CD4-positive, CD25-positive, alpha-beta regulatory T cell (primary cell): ENCODE data around the gene LRRC43. TPM values are rescaled to one million over a fixed set of nuclear protein-coding genes. Genes with fewer than 3 reads are reported as not detected.

ENCODE experiments used
- ATAC-seq, 2 donors: fragments of 150-1000 bp; cut with Tn5 transposase; one replicate each; pipeline ENCODE4 v1.10.0; 2021; ENCODE audit warnings: low read depth in 2 of 2, moderate number of reproducible peaks in 2 of 2, moderate library complexity in 1 of 2
- DNase-seq, 3 donors: peaks; one replicate each; pipeline versions ENCODE4 v3.0.0 to v3.0.0-alpha.2; 2012 to 2022; ENCODE audit warnings: mixed read lengths in 1 of 3
- H3K27ac ChIP-seq: one replicate; pipeline ENCODE4 v1.7.0; 2013; ENCODE audit warnings: mild to moderate bottlenecking, low read length; ENCODE audit not compliant: insufficient read depth, poor library complexity, severe bottlenecking
- H3K27me3 ChIP-seq: one replicate; pipeline ENCODE4 v1.7.0; 2013; ENCODE audit warnings: low read length; ENCODE audit not compliant: control insufficient read depth, insufficient read depth
- H3K36me3 ChIP-seq: one replicate; pipeline ENCODE4 v1.7.0; 2013; ENCODE audit warnings: mild to moderate bottlenecking, low read length, moderate library complexity; ENCODE audit not compliant: control insufficient read depth, insufficient read depth
- H3K4me1 ChIP-seq: 2 replicates; pipeline ENCODE4 v1.7.0; 2013; ENCODE audit warnings: mild to moderate bottlenecking, low read length; ENCODE audit not compliant: insufficient read depth, control insufficient read depth, poor library complexity, severe bottlenecking
- H3K4me3 ChIP-seq: one replicate; pipeline ENCODE4 v1.7.0; 2013; ENCODE audit warnings: low read depth, mild to moderate bottlenecking, low read length, moderate library complexity
- H3K9me3 ChIP-seq, 2 experiments: 1 replicate in 1 of 2; 2 replicates in 1 of 2; pipeline ENCODE4 v1.7.0; 2013; ENCODE audit warnings: low read length in 2 of 2, mild to moderate bottlenecking in 1 of 2, moderate library complexity in 1 of 2; ENCODE audit not compliant: control insufficient read depth in 2 of 2
- H3K27ac Mint-ChIP-seq, 3 donors: one replicate each; pipeline ENCODE4 v1.8.0; 2020 to 2022; ENCODE audit warnings: mild to moderate bottlenecking in 3 of 3, mixed read lengths in 3 of 3, moderate library complexity in 2 of 3
- H3K27me3 Mint-ChIP-seq: one replicate; pipeline ENCODE4 v1.8.0; 2022; ENCODE audit warnings: mild to moderate bottlenecking, mixed read lengths
- H3K36me3 Mint-ChIP-seq: one replicate; pipeline ENCODE4 v1.8.0; 2020; ENCODE audit warnings: mixed read lengths
- H3K4me1 Mint-ChIP-seq, 4 donors: one replicate each; pipeline ENCODE4 v1.8.0; 2020 to 2022; ENCODE audit warnings: mixed read lengths in 4 of 4, mild to moderate bottlenecking in 1 of 4
- H3K4me3 Mint-ChIP-seq, 4 donors: one replicate each; pipeline ENCODE4 v1.8.0; 2020 to 2022; ENCODE audit warnings: mild to moderate bottlenecking in 4 of 4, mixed read lengths in 4 of 4, moderate library complexity in 3 of 4
- H3K9me3 Mint-ChIP-seq, 7 donors: one replicate each; pipeline ENCODE4 v1.8.0; 2020 to 2022; ENCODE audit warnings: mixed read lengths in 7 of 7, mild to moderate bottlenecking in 3 of 7, moderate library complexity in 2 of 7
- polyA plus RNA-seq, 4 donors: library from polyadenylated mRNA; unstranded; fragments of 300-500 nt; fragmentation: Illumina TruSeq; gene quantifications; one replicate each; pipeline ENCODE4 v1.2.3, GENCODE V29; 2021
- total RNA-seq: library from RNA; stranded (reverse); gene quantifications from one replicate; pipeline ENCODE4 v1.2.3, GENCODE V29; 2022

LRRC43 gene
- total and polyA plus RNA-seq, 5 donors from 2014 or later, result not detected

DNA sequence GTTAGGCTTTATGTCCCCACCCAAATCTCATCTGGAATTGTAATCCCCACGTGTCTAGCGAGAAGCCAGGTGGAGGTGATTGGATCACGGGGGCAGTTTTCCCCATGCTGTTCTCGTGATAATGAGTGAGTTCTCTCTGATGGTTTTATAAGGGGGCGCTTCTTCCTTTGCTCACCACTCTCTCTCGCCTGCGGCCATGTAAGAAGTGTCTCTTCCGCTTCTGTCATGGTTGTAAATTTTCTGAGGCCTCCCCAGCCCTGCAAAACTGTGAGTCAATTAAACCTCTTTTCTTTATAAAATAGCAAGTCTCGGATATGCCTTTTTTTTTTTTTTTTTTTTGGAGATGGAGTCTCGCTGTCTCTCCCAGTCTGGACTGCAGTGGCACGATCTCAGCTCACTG lies 22.2 kb upstream of the LRRC43 start:
- ATAC-seq, result no peak
- Mint-ChIP-seq H3K4me1 (peaks cover 0 to 5% (median 3%) of the 10 kb centered on the region in 4 donors), H3K9me3 (peaks cover 0 to 1% (median 0%) of the 10 kb centered on the region in 7 donors), H3K27me3 (peaks cover 11% of the 10 kb centered on the region), H3K27ac (no peak overlapping the region), H3K4me3 (no peak overlapping the region), H3K36me3 (no peaks in the 10 kb centered on the region)
- no peak for DNase-seq
- H3K27me3 ChIP-seq, result no peaks in the 10 kb centered on the region
- H3K36me3 ChIP-seq, result no peaks in the 10 kb centered on the region
- H3K4me1 ChIP-seq, result no peaks in the 10 kb centered on the region
- no peak overlapping the region for H3K4me3 ChIP-seq
- H3K27ac ChIP-seq, result no peak overlapping the region
- no peaks in the 10 kb centered on the region for H3K9me3 ChIP-seq

DNA sequence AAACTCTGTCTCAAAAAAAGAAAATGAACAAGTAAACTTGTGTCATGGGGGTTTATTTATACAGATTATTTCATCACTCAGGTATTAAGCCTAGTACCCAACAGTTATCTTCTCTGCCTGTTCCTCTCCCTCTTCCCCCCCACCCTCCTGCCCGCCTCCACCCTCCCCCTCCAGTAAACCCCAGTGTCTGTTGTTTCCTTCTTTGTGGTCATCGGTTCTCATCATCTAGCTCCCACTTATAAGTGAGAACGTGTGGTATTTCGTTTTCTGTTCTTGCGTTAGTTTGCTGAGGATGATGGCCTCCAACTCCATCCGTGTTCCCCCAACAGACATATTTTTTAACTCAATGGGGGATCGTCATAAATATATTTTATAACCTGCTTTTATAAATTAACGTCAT lies 21.2 kb upstream of the LRRC43 start:
- H3K27me3 Mint-ChIP-seq, result peaks cover 11% of the 10 kb centered on the region
- Histone ChIP-seq H3K27ac (no peak overlapping the region), H3K4me1 (peaks cover 2% of the 10 kb centered on the region), H3K27me3 (no peaks in the 10 kb centered on the region), H3K4me3 (no peak overlapping the region), H3K36me3 (no peaks in the 10 kb centered on the region), H3K9me3 (no peaks in the 10 kb centered on the region)
- H3K9me3 Mint-ChIP-seq, result peaks cover 0 to 1% (median 0%) of the 10 kb centered on the region in 7 donors
- H3K4me3 Mint-ChIP-seq, result no peak overlapping the region
- ATAC-seq, result no peak
- no peaks in the 10 kb centered on the region for H3K36me3 Mint-ChIP-seq
- DNase-seq, result peak in 1 of 3 donors; percentile 13
- peak overlapping the region in 1 of 3 donors; percentile 14 for H3K27ac Mint-ChIP-seq
- peaks cover 0 to 5% (median 3%) of the 10 kb centered on the region in 4 donors for H3K4me1 Mint-ChIP-seq

DNA sequence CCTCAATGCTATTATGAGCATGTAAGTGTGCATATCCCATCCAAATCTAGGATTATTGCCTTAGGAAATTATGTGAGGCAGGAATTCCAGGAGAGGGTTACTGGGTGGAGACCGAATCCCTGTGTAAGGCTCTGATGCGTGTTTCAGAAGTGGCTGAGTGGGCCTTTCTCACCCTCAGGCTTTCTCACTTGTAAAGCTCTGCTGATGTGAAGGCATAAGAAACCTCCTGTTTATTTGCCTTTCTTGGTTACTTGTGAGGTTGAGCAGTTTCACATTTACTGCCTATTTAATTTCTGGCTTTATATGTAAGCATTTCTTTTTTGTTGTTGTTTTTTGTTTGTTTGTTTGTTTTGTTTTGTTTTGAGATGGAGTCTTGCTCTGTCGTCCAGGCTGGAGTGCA lies 19.9 kb upstream of the LRRC43 start:
- Histone ChIP-seq H3K4me3 (no peak overlapping the region), H3K27me3 (no peaks in the 10 kb centered on the region), H3K4me1 (peaks cover 3% of the 10 kb centered on the region), H3K9me3 (no peaks in the 10 kb centered on the region), H3K27ac (no peak overlapping the region), H3K36me3 (no peaks in the 10 kb centered on the region)
- H3K27ac Mint-ChIP-seq, result no peak overlapping the region
- ATAC-seq (no peak), DNase-seq (no peak)
- peaks cover 17% of the 10 kb centered on the region for H3K27me3 Mint-ChIP-seq
- peaks cover 0 to 7% (median 4%) of the 10 kb centered on the region in 4 donors for H3K4me1 Mint-ChIP-seq
- peaks cover 0 to 1% (median 0%) of the 10 kb centered on the region in 7 donors for H3K9me3 Mint-ChIP-seq
- peak overlapping the region in 1 of 4 donors; percentile 10 for H3K4me3 Mint-ChIP-seq
- no peaks in the 10 kb centered on the region for H3K36me3 Mint-ChIP-seq

DNA sequence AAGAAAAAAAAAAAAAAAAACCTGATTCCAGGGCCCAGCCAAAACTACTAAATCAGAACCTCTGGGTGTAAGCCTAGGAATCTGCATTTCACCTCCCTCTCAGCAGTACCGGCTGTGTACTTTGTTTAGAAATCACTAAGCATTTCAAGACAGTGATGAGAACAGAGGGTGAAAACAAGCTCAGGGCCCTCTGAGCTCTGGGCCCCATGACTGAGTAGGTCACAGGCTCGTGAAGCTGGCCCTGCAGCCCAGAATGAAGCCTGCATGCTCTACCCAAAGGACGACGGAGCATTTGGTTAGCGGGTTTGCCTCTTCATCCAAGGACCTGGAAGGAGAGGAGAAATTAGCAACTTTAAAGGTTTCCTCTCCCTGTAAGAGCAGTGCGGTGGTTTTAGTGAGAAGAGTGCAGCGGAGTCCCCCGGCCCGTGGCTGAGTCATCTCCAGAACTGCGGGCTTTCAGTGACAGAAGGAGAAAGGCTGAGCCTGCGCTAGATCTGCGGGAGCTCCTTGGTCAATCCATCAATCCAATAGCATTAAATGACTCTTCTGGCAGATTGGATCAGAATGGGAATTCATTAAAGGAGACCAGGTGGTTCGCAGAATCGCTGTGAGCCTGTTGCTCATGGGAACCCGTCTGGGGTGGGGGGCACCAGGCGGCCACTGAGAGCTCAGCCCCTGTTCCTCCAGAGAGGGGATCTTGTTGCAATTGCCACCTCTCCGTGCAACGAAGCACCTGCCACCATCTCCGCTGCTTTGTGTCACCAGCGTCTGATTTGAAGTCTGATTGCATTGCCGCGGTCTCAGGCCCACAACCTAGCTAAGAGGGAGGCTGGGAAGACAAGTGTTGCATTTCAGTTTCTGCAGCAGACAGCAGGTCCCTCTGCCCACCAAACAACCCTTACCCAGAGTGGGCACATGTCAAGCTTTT lies 16.2 kb upstream of the LRRC43 start:
- H3K9me3 ChIP-seq, result no peaks in the 10 kb centered on the region
- H3K27ac ChIP-seq, result no peak overlapping the region
- no peak overlapping the region for H3K4me3 ChIP-seq
- peaks cover 16% of the 10 kb centered on the region for H3K27me3 Mint-ChIP-seq
- H3K36me3 ChIP-seq, result no peaks in the 10 kb centered on the region
- ATAC-seq (peak; percentile 47 to 52), DNase-seq (peak in 1 of 3 donors; percentile 23)
- H3K27ac Mint-ChIP-seq, result no peak overlapping the region
- no peak overlapping the region for H3K4me3 Mint-ChIP-seq
- H3K9me3 Mint-ChIP-seq, result no peaks in the 10 kb centered on the region
- H3K27me3 ChIP-seq, result no peaks in the 10 kb centered on the region
- H3K36me3 Mint-ChIP-seq, result no peaks in the 10 kb centered on the region
- peaks cover 0 to 7% (median 3%) of the 10 kb centered on the region in 4 donors for H3K4me1 Mint-ChIP-seq
- H3K4me1 ChIP-seq, result peaks cover 3% of the 10 kb centered on the region

DNA sequence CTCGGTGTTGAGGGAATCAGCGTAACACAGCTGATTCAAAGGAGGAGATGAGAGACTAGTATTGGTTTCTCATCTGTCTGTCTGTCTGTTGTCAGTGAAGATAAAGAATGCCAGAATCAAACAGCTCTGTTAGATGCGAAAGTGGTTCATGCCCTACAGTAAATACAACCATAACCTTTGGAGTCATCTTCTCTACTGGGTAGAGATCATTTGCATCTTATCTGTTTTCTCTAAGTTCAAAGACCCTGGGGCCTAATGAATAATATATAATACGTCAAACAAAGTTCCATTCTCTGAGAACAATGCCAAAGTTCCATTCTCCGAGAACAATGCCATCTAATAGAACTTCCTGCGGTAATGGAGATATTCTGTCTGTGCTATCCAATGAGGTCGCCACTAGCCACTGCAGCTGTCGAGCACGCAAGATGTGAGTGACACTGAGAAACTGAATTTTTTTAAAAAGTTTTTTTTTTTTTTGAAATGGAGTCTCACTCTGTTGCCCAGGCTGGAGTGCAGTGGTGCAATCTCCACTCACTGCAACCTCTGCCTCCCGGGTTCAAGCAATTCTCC lies 15.5 kb upstream of the LRRC43 start:
- H3K27ac ChIP-seq, result no peak overlapping the region
- Mint-ChIP-seq H3K27me3 (peaks cover 10% of the 10 kb centered on the region), H3K9me3 (no peaks in the 10 kb centered on the region), H3K36me3 (no peaks in the 10 kb centered on the region), H3K27ac (peak overlapping the region in 1 of 3 donors; percentile 32), H3K4me1 (peaks cover 0 to 3% (median 0%) of the 10 kb centered on the region in 4 donors), H3K4me3 (no peak overlapping the region)
- H3K4me3 ChIP-seq, result no peak overlapping the region
- H3K4me1 ChIP-seq, result peaks cover 3% of the 10 kb centered on the region
- DNase-seq (no peak), ATAC-seq (no peak)
- H3K36me3 ChIP-seq, result no peaks in the 10 kb centered on the region
- no peaks in the 10 kb centered on the region for H3K27me3 ChIP-seq
- H3K9me3 ChIP-seq, result no peaks in the 10 kb centered on the region

DNA sequence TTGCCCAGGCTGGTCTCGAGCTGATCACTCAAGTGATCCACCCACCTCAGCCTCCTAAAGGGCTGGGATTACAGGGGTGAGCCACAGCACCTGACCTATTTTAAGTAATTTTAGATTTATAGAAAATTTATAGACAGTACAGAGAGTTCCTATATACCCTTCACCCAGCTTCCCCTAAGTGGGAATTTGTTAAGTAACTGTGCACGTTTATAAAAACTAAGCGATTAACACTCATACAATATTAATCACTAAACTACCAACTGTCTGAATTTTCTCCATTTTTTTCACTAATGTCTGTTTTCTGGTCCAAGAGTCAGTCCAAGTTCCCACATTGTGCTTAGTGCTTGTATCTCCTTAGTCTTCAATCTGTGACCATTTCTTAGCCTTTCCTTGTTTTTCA lies 14.4 kb upstream of the LRRC43 start:
- no peak for DNase-seq
- no peaks in the 10 kb centered on the region for H3K9me3 Mint-ChIP-seq
- H3K4me1 Mint-ChIP-seq, result peaks cover 0 to 3% (median 0%) of the 10 kb centered on the region in 4 donors
- peaks cover 3% of the 10 kb centered on the region for H3K4me1 ChIP-seq
- H3K4me3 ChIP-seq, result no peak overlapping the region
- no peak for ATAC-seq
- H3K4me3 Mint-ChIP-seq, result no peak overlapping the region
- no peak overlapping the region for H3K27ac ChIP-seq
- H3K27ac Mint-ChIP-seq, result no peak overlapping the region
- no peaks in the 10 kb centered on the region for H3K36me3 Mint-ChIP-seq
- peaks cover 11% of the 10 kb centered on the region for H3K27me3 Mint-ChIP-seq
- H3K36me3 ChIP-seq, result no peaks in the 10 kb centered on the region
- no peaks in the 10 kb centered on the region for H3K9me3 ChIP-seq
- H3K27me3 ChIP-seq, result no peaks in the 10 kb centered on the region

DNA sequence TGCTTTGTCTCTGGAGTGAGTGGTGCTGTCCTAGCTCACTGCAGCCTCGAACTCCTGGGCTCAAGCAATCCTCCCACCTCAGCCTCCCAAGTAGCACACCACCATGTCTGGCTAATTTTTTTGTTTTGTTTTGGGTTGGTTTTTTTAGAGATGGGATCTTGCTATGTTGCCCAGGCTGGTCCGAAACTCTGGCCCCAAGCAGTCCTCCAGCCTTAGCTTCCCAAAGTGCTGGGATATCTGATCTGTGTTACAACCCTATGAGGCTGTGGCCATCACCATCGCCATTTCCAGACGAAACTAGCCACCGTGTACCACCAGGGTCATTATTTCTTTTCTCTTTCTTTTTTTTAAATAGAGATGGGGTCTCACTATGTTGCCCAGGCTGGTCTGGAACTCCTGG lies 11.5 kb upstream of the LRRC43 start:
- Mint-ChIP-seq H3K27me3 (peaks cover 14% of the 10 kb centered on the region), H3K4me1 (peaks cover 0 to 3% (median 0%) of the 10 kb centered on the region in 4 donors), H3K36me3 (no peaks in the 10 kb centered on the region), H3K27ac (no peak overlapping the region), H3K9me3 (no peaks in the 10 kb centered on the region), H3K4me3 (no peak overlapping the region)
- Histone ChIP-seq H3K4me1 (peaks cover 3% of the 10 kb centered on the region), H3K27ac (no peak overlapping the region), H3K9me3 (no peaks in the 10 kb centered on the region), H3K4me3 (no peak overlapping the region), H3K36me3 (no peaks in the 10 kb centered on the region), H3K27me3 (no peaks in the 10 kb centered on the region)
- ATAC-seq, result no peak
- no peak for DNase-seq
